Measurements from ENCODE around the gene LGALS9B.
"Not testable (repeated sequence)": the region's sequence is repeated elsewhere in the genome, so short reads cannot be mapped to it uniquely, and the experiment has no call there.

The LGALS9B gene

GRCh38 chr17:20418838-20419237 lies 48.5 kb downstream of the LGALS9B start:
- not testable (repeated sequence) for H3K27ac ChIP-seq; DNase-seq (ENCODE audit: low read depth, low spot score)

- not testable (repeated sequence) for DNase-seq (ENCODE audit: low read depth, low spot score); H3K27ac ChIP-seq
These were observed 49.8 kb downstream of the LGALS9B start for GRCh38 chr17:20417492-20418080.

- not testable (repeated sequence) for H3K27ac ChIP-seq; DNase-seq (ENCODE audit: low read depth, low spot score)
These were observed 50.9 kb downstream of the LGALS9B start for GRCh38 chr17:20416381-20416911.

GRCh38 chr17:20415479-20415878 lies 51.9 kb downstream of the LGALS9B start:
- DNase-seq (ENCODE audit: low read depth, low spot score); H3K27ac ChIP-seq: not testable (repeated sequence)

GRCh38 chr17:20401306-20402022 lies 65.9 kb downstream of the LGALS9B start:
- DNase-seq (ENCODE audit: low read depth, low spot score): not testable (repeated sequence)
- H3K27ac ChIP-seq: peak overlapping the region; percentile 21

GRCh38 chr17:20400559-20401305 lies 66.6 kb downstream of the LGALS9B start:
- peak overlapping the region; percentile 21 for H3K27ac ChIP-seq
- not testable (repeated sequence) for DNase-seq (ENCODE audit: low read depth, low spot score)
